GM21526 (cell line): ENCODE measurements around the gene ZNF584.
"Not testable (repeated sequence)": the region's sequence is repeated elsewhere in the genome, so short reads cannot be mapped to it uniquely, and the experiment has no call there.

ENCODE experiments used
- ATAC-seq: cut with Tn5 transposase; IDR thresholded peaks from one replicate; pipeline ENCODE4 v1.9.1; 2021; ENCODE audit warnings: moderate library complexity; ENCODE audit not compliant: unreplicated experiment, low FRiP score

ZNF584 gene

DNA sequence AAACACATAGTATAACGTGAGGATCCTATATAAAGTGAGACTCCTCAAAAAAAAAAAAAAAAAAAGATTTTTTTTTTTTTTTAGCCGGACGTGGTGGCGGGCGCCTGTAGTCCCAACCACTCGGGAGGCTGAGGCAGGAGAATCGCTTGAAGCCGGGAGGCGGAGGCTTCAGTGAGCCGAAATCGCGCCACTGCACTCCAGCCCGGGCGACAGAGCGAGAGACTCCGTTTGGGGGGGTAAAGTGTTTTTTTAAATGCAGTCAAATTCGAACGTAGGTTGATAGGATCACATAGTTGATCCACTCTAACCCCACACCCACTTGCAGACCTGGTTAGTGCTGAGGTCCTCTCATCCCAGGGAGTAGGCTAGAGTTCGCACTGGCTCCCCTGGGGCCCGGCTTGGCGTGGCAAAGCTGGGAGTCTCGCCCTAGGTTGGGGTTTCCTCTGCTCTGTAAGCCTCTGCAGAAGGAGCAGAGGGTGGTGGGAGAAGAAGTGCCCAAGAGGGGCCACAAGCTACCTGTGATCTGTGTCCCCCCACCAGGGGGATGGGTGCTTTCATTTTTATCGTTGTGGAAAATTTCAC, 6.5 kb upstream of the ZNF584 start:
- no peak for ATAC-seq

DNA sequence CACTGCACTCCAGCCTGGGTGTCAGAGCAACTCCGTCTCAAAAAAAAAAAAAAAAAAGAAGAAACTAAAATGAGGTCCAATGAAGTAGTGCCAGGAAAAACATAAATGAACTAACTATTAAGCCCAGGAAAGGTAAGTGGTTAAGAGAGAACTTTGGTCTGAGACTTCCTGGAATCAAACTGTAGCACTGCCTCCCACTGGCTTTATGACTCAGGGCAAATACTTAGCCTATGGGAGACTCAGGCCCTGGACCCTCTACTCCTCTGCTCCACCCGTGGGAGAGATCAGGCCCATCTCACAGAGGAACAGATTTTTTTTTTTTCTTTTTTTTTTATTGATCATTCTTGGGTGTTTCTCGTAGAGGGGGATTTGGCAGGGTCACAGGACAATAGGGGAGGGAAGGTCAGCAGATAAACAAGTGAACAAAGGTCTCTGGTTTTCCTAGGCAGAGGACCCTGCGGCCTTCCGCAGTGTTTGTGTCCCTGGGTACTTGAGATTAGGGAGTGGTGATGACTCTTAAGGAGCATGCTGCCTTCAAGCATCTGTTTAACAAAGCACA, 4.5 kb upstream of the ZNF584 start:
- ATAC-seq = not testable (repeated sequence)

DNA sequence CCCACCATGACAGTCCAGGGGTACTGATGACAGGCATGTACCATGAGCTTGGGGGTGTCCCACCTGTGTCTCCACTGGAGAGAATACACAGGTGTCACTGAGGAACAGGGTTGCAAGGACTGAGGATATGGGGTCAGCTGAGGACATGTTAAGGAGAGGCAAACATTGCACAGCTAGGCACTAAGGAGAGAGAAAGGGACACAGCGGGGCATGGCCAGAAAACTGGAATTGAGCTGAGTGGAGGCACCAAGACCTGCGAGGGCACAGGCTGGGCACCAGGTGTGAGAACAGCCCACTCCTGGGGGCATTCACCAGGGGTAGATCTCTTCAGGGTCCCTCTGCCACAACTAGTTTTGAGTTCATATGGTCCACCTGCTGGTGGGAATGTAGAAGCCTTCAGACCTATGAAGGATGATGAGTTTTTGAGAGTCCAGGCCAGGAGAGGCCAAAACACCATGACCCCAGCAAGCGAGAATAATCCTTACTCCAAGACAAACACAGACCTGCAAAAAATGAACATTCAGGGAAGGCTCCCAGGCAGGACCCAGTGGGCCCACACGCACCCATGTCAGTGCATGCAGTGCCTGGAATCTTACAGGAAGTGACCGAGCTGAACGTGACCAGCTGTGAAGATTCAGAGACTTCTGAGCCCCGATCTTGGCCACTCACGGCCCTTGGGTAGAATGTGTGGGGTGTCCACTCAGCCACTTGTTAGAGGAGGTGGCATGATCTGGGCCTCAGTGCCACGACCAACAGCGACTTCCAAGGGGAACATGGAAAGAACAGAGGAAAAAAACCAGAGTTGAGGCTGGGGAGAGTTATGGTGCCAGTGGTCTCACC, 1.4 kb upstream of the ZNF584 start:
- no peak for ATAC-seq

DNA sequence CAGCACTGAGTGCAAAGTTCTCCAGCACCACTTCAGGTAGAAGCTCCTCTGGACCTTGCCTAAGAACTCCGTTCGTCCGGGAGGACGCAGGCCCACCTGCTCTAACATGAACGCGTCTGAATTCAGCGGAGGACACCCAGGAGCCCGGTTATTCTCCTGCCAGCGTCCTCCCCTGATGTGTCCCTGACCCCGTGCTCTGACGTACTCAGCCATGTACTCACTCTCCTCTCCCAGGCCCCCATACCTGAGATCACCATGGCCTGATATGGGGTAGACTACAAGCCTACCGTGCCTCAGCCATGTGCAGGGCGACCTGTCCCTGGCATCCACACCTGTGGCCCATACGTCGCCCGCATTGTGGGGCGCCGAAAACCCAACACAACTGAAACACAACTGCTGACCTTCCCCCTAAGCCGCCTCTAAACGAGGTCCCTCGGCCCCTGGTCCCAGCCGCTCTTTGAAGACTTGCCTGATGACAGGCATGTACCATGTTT, 744 bp upstream of the ZNF584 start:
- ATAC-seq = no peak

GRCh38 chr19:58409010-58409790, 751 bp downstream of the ZNF584 start:
- ATAC-seq = peak; percentile 23

- ATAC-seq = no peak
Observed at GRCh38 chr19:58416604-58417003, 8.2 kb downstream of the ZNF584 start.

DNA sequence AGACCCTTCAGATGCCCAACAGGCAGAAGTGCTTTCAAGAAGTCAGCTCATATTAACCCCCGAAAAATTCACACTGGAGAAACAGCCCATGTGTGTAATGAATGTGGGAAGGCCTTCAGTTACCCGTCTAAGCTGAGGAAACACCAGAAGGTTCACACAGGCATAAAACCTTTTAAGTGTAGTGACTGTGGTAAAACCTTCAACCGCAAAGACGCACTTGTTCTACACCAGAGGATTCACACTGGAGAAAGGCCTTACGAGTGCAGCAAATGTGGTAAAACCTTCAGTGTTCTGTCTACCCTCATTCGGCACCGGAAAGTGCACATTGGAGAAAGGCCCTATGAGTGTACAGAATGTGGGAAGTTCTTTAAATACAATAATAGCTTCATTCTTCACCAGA, 8.6 kb downstream of the ZNF584 start:
- no peak for ATAC-seq

GRCh38 chr19:58428617-58429016, 20.2 kb downstream of the ZNF584 start:
- ATAC-seq = no peak

DNA sequence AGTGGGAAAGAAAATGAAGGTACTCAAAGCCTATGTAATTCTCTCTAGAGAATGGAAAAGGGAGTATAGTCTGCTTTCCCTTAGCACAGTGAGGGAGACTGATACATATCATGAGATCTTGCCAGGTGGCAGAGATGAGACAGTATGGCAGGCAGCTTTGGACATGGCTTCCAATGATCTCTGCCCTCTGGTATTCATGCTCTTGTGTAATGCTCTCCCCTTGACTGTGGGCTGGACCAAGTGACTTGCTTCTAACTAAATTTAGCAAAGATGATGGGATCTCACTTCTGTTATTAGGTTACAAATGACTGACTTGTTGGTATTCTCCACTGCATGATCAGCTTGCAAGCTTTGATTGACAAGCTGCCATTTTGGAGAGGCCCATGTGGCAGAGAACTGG, 21.3 kb downstream of the ZNF584 start:
- no peak for ATAC-seq

DNA sequence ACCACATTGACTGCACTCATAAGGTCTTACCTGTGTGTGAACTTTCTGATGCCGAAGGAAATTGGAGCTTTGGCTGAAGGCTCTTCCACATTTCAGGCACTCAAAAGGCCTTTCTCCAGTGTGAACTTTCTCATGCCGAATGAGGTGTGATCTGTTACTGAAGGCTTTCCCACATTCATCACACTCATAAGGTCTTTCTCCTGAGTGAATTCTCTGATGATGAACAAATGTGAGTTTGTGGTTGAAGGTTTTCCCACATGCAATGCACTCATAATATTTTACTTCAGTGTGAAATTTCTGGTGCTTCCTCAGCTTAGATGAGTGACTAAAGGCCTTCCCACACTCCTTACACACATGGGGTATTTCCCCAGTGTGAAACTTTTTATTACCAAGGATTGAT, 25.8 kb downstream of the ZNF584 start:
- ATAC-seq = no peak

- ATAC-seq = peak; percentile 85
Observed at GRCh38 chr19:58439576-58440554, 31.4 kb downstream of the ZNF584 start, which contains the start of gene ZNF132. Gene ZNF132 (minus strand): TSS chr19:58440153. CDS start chr19:58439821, 332 bp downstream.

- ATAC-seq = no peak
Observed at GRCh38 chr19:58440556-58440955, 32.1 kb downstream of the ZNF584 start.

- not testable (repeated sequence) for ATAC-seq
Observed at GRCh38 chr19:58442986-58443385, 34.5 kb downstream of the ZNF584 start.

GRCh38 chr19:58448860-58449259, 40.4 kb downstream of the ZNF584 start:
- ATAC-seq = not testable (repeated sequence)

DNA sequence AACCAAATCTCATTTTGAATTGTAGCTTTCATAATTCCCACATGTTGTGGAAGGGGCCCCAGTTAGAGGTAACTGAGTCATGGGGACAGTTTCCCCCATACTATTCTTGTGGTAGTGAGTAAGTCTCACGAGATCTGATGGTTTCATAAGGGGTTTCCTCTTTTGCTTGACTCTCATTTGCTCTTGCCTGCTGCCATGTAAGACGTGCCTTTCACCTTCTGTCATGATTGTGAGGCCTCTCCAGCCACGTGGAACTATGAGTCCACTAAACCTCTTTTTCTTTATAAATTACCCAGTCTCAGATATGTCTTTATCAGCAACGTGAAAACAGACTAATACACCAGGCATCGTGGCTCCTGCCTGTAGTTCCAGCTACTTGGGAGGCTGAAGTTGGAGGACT, 41.5 kb downstream of the ZNF584 start:
- ATAC-seq = not testable (repeated sequence)

- ATAC-seq = peak; percentile 3
Observed at GRCh38 chr19:58450856-58451357, 42.5 kb downstream of the ZNF584 start.

DNA sequence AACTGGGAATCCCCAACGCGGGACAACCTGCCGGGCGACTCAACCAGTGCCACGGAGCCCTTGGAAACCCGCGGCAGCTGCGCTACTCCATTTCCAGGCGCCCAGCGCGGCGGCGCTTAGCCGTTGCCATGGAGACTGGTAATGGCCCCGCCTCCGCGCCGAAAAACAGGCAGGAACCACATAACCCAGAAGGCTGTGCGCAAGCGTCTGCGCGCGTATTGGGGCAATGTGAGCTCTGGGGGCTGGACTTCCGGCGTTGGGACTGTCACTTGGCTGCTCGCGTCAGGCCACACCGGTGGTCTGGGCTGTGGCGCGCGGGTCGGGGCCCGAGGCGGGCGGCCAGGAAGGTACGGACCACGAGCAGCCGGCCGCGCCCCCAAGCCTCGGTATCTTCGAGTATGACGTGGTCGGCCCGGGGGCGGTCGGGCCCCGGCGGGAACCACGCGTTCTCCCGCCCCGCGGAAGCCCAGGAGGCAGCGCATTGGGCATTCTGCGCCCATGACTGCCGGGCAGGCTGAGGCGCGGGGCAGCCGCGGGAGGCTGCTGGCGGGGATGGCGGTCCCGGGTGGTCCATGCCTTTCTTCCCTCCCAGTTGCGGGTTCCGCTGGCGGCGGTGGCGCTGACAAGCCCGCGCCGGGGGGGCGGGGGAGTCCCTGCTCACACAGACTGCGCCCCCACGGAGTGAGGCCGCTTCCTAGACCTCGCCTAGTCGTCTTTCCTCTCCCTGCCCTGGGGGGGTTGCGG, 43.1 kb downstream of the ZNF584 start, which contains the start of gene ZNF324B:
TSS of gene ZNF324B (plus strand) at position 265 of the 744 bp plus-strand sequence. CDS start 2,080 bp downstream, outside the sequence.
- ATAC-seq = peak; percentile 90

DNA sequence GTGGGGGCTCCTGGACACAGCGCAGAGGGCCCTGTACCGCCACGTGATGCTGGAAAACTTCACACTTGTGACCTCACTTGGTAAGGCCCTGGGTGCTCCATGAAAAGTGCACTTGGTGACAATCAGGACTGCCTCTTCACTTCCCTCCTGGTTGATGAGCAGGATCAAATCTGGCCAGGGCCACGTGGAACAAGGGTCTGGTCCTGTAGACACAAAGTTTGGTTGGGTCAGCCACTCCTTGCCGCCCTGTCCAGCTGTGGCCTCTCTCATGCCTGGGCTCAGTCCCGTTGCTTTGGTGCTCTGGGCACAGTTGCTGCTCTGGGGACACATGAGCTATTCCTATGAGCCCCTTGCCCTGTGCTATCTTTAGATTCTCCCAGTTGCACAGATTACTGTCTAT, 45.3 kb downstream of the ZNF584 start:
- no peak for ATAC-seq

DNA sequence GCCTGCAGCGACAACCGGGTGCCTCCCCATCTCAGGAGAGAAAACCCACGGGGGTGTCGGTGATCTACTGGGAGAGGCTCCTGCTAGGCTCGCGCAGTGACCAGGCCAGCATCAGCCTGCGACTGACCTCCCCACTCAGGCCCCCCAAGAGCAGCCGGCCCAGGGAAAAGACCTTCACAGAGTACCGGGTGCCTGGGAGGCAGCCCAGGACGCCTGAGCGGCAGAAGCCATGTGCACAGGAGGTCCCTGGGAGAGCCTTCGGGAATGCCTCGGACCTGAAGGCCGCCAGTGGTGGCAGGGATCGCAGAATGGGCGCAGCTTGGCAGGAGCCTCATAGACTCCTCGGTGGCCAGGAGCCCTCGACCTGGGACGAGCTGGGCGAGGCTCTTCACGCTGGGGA, 46.9 kb downstream of the ZNF584 start:
- ATAC-seq = no peak
